ENCODE data around the gene AMN. TPM values are rescaled to one million over a fixed set of nuclear protein-coding genes. Genes with fewer than 3 reads are reported as not detected.

AMN gene
- total and polyA plus RNA-seq, 9 donors: 0.10 to 4.6 (median 0.59) TPM; not detected in 1

GRCh38 chr14:102980409-102980810, 57.9 kb downstream of the AMN start:
- H3K4me3 ChIP-seq: no peak overlapping the region
- 77 to 81% (median 81%) methylated on average over 8 of the region's 8 CpGs for whole genome bisulfite sequencing, 3 donors
- TF ChIP-seq CTCF (IDR thresholded peaks at IDR 0.05): no peak
- no peak for TF ChIP-seq POLR2A (IDR thresholded peaks at IDR 0.05)
- TF ChIP-seq EP300 (IDR thresholded peaks at IDR 0.05): no peak
- no peaks in the 10 kb centered on the region for H3K27me3 ChIP-seq
- intact Hi-C loops (cut with DNase I): no loop called here
- H3K9me3 ChIP-seq: no peaks in the 10 kb centered on the region
- no peak for DNase-seq
- no peaks in the 10 kb centered on the region for H3K4me1 ChIP-seq (ENCODE audit: insufficient read depth)
- no peaks in the 10 kb centered on the region for H3K36me3 ChIP-seq
- H3K27ac ChIP-seq: no peak overlapping the region

Other genes starting within 250 kb of the AMN start
- 10 to 100 TPM in 5 of 7 donors, 1 to 10 TPM in 2; 6.3 to 17.0 (median 15.5) TPM for gene TRAF3, start 145.2 kb upstream of the AMN start, total RNA-seq
- 1 to 10 TPM; 2.9 to 7.1 TPM for gene TRAF3, start 145.2 kb upstream of the AMN start, polyA plus RNA-seq
- gene CDC42BPB, start 134.9 kb downstream of the AMN start, total RNA-seq: 100 to 1,000 TPM in 2 of 7 donors, 10 to 100 TPM in 5; 55.7 to 103 (median 82.5) TPM
- 10 to 100 TPM; 50.0 to 54.1 TPM for gene CDC42BPB, start 134.9 kb downstream of the AMN start, polyA plus RNA-seq
- under 1 TPM in 1 of 7 donors, not detected in 6; 0.47 TPM for gene LBHD2, start 161.5 kb downstream of the AMN start, total RNA-seq
- gene LBHD2, start 161.5 kb downstream of the AMN start, polyA plus RNA-seq: not detected
- gene EXOC3L4, start 172.1 kb downstream of the AMN start, total RNA-seq: 1 to 10 TPM in 3 of 7 donors, under 1 TPM in 2, not detected in 2; 0.33 to 1.2 (median 1.1) TPM
- gene EXOC3L4, start 172.1 kb downstream of the AMN start, polyA plus RNA-seq: under 1 TPM in 1 of 2 donors, not detected in 1; 0.62 TPM
- 100 to 1,000 TPM in 1 of 7 donors, 10 to 100 TPM in 4, 1 to 10 TPM in 2; 7.1 to 258 (median 28.1) TPM for gene TNFAIP2, start 200.8 kb downstream of the AMN start, total RNA-seq
- gene TNFAIP2, start 200.8 kb downstream of the AMN start, polyA plus RNA-seq: 10 to 100 TPM; 18.7 to 27.4 TPM

All from ovary (tissue), 9 donors.